K562 (cell line): ENCODE measurements around the gene OBSCN. TPM values are rescaled to one million over a fixed set of nuclear protein-coding genes. Genes with fewer than 3 reads are reported as not detected.
A peak's percentile ranks its signal among the peaks of the same experiment; 100 is the strongest.

ENCODE experiments used
- BCL6 ChIP-seq: fragments of 250-450 bp; sonication (Bioruptor Pico); IDR thresholded peaks from 2 replicates; pipeline ENCODE4 v1.4.0; 2020
- DNMT1 ChIP-seq: fragments of 450-650 bp; IDR thresholded peaks from 2 replicates; pipeline ENCODE4 v1.6.1; 2016; ENCODE audit warnings: antibody characterized with exemption, mild to moderate bottlenecking
- FOXK2 ChIP-seq, 2 experiments: fragments of 450-650 bp; IDR thresholded peaks in 1 of 2; conservative IDR thresholded peaks in 1 of 2; 2 replicates each; pipeline ENCODE4 v1.6.1; 2016; ENCODE audit warnings: low read depth in 2 of 2, mild to moderate bottlenecking in 1 of 2
- MTA2 ChIP-seq: fragments of 450-650 bp; IDR thresholded peaks from 2 replicates; pipeline ENCODE4 v1.6.1; 2016; ENCODE audit warnings: low read depth
- MYC ChIP-seq, 2 experiments: fragments of 250-450 bp in 1 of 2; sonication (Bioruptor Pico) in 1 of 2; IDR thresholded peaks; 2 replicates each; pipeline versions ENCODE4 v1.5.1 to v1.6.1; 2012 to 2021; ENCODE audit warnings: low read depth in 2 of 2, borderline replicate concordance in 1 of 2, improper control_type of control experiment in 1 of 2, low read length in 1 of 2, mild to moderate bottlenecking in 1 of 2, moderate library complexity in 1 of 2
- POLR2A ChIP-seq: fragments of 450-650 bp; conservative IDR thresholded peaks from 2 replicates; pipeline ENCODE4 v1.6.1; 2016
- SRF ChIP-seq, 2 experiments: fragments of 250-450, 450-650 bp in 1 of 2; sonication (Bioruptor Pico) in 1 of 2; sonication (generic) in 1 of 2; formaldehyde crosslinking; IDR thresholded peaks; 2 replicates each; pipeline versions ENCODE4 v1.5.0 to v1.5.1; 2020 to 2022; ENCODE audit warnings: mild to moderate bottlenecking in 1 of 2, missing genetic modification reagents in 1 of 2
- ZBED1 ChIP-seq: IDR thresholded peaks from 2 replicates; pipeline ENCODE4 v1.6.1; 2014
- ZBTB17 ChIP-seq: fragments of 450-650 bp; formaldehyde crosslinking; IDR thresholded peaks from 2 replicates; pipeline ENCODE4 v1.4.0; 2020; ENCODE audit warnings: mild to moderate bottlenecking
- ZNF133 ChIP-seq: fragments of 250-450 bp; sonication (Bioruptor Pico); IDR thresholded peaks from 2 replicates; pipeline ENCODE4 v1.4.0; 2020; ENCODE audit warnings: mild to moderate bottlenecking
- ZNF197 ChIP-seq: fragments of 200-800 bp; sonication (Bioruptor generic); IDR thresholded peaks from 2 replicates; pipeline ENCODE4 v1.6.1; 2016; ENCODE audit warnings: low read depth, missing genetic modification characterization, missing compliant biosample characterization
- ZNF717 ChIP-seq: fragments of 250-450 bp; sonication (Bioruptor Pico); IDR thresholded peaks from 2 replicates; pipeline ENCODE4 v1.5.0; 2021
- polyA plus RNA-seq, 8 experiments: library from polyadenylated mRNA; depleted of rRNA in 4 of 8; stranded (reverse) in 5 of 8; unstranded in 3 of 8; fragments of >200 nt; fragmentation: Nextera tagmentation in 2 of 8; fragmentation: Illumina TruSeq in 1 of 8; extraction: Ambion mirVana in 2 of 8; extraction: Trizol in 1 of 8; gene quantifications; 2 replicates each; pipeline versions ENCODE4 v1.2.1 to v1.2.3, GENCODE V29; 2011 to 2014; ENCODE audit warnings: inconsistent platforms in 1 of 8, missing spikeins in 1 of 8
- total RNA-seq, 7 experiments: library from RNA; depleted of rRNA in 6 of 7; stranded (reverse); fragments of >200 nt in 6 of 7; fragmentation: Illumina TruSeq in 2 of 7; extraction: Trizol in 2 of 7; gene quantifications; 2 replicates each; pipeline versions ENCODE4 v1.2.1 to v1.2.3, GENCODE V29; 2011 to 2021; ENCODE audit warnings: low replicate concordance in 1 of 7
- TF ChIP-seq, protein P1 (sequence below), 2 experiments: IDR thresholded peaks; 2 replicates each; pipeline ENCODE4 v1.6.1; 2011; ENCODE audit warnings: borderline replicate concordance in 1 of 2, control low read depth in 1 of 2, low read depth in 1 of 2, low read length in 1 of 2, mild to moderate bottlenecking in 1 of 2, mixed read lengths in 1 of 2, moderate library complexity in 1 of 2; ENCODE audit not compliant: insufficient read depth in 1 of 2, insufficient read length in 1 of 2, poor library complexity in 1 of 2, severe bottlenecking in 1 of 2; ENCODE audit errors: extremely low read depth in 1 of 2
- TF ChIP-seq, protein P2 (sequence below): fragments of 450-650 bp; IDR thresholded peaks from 2 replicates; pipeline ENCODE4 v1.6.1; 2016; ENCODE audit warnings: borderline replicate concordance
- TF ChIP-seq, protein P3 (sequence below): fragments of 250-450 bp; sonication (Bioruptor Pico); IDR thresholded peaks from 2 replicates; pipeline ENCODE4 v1.8.0; 2021; ENCODE audit warnings: borderline replicate concordance, mild to moderate bottlenecking, moderate library complexity; ENCODE audit not compliant: poor library complexity, severe bottlenecking
- TF ChIP-seq, protein P4 (sequence below): fragments of 250-450 bp; sonication (Bioruptor Pico); IDR thresholded peaks from 2 replicates; pipeline ENCODE4 v1.4.0; 2020; ENCODE audit warnings: mild to moderate bottlenecking, moderate library complexity
- TF ChIP-seq, protein P5 (sequence below): fragments of 450-650 bp; IDR thresholded peaks from 2 replicates; pipeline ENCODE4 v1.6.1; 2014; ENCODE audit warnings: low read depth, mild to moderate bottlenecking, moderate library complexity, borderline replicate concordance

The OBSCN gene
- total and polyA plus RNA-seq, 9 of the 15 experiments (the other 6 are each of a cell fraction or from before 2014, with no cell fraction given) = 0.18 to 19.7 (median 3.6) TPM

DNA sequence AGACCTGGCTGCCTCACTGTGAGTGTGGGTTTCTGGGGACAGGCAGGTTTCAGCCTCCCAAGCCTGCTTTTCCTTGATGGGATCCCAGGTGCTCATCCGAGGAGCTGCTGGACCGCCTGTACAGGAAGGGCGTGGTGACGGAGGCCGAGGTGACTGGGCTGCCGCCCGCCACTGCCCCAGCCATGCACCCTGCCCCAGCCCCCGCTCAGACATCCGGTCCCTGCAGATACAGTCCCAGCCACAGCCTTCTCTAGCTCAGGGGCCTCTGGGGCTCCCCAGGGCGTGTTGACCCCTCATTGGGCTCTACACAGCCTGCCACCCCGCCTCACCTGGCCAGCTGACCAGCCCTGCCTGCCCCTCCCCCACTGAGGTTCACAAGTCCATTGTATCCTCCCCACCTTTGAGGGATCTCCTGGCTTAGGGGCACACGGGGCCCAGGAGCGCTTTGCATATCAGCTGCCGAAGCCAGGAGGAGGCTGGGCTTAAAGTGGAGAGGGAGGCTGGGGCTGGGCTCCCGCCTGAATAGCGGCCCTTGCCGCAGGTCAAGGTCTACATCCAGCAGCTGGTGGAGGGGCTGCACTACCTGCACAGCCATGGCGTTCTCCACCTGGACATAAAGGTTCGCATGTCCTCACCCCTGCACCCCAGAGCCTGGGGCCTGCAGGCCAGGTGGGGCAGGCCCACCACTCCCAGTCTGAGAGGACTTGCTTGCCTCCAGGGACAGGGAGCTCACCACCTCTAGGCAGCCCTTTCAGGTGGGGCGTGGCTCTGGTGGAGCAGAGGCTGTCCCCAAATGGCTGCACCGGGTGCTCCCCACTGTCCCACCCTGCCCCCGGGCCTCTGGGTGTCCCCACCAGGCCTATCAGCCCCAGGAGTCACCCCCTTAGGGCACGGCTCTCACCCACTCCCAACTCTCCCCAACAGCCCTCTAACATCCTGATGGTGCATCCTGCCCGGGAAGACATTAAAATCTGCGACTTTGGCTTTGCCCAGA, 160.3 kb downstream of the OBSCN start (continued):
- TF ChIP-seq, protein P1, sequence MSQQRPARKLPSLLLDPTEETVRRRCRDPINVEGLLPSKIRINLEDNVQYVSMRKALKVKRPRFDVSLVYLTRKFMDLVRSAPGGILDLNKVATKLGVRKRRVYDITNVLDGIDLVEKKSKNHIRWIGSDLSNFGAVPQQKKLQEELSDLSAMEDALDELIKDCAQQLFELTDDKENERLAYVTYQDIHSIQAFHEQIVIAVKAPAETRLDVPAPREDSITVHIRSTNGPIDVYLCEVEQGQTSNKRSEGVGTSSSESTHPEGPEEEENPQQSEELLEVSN (IDR thresholded peaks at IDR 0.05; ENCODE audit: borderline replicate concordance in 1 of 2, extremely low read depth in 1 of 2, insufficient read depth in 1 of 2, insufficient read length in 1 of 2, low read depth in 1 of 2, low read length in 1 of 2, poor library complexity in 1 of 2, severe bottlenecking in 1 of 2) = peak; percentile 3 to 63
- 0 out of 2 replicates have a peak, but pooled peaks have one; percentile 59 for TF ChIP-seq ZNF133
- TF ChIP-seq ZBTB17 (CRISPR knock-in tag) = peak; percentile 64; the same call in 1 of the 2 replicates
- no peak for TF ChIP-seq BCL6
- TF ChIP-seq ZNF717 (CRISPR knock-in tag) = no peak
- TF ChIP-seq, protein P2, sequence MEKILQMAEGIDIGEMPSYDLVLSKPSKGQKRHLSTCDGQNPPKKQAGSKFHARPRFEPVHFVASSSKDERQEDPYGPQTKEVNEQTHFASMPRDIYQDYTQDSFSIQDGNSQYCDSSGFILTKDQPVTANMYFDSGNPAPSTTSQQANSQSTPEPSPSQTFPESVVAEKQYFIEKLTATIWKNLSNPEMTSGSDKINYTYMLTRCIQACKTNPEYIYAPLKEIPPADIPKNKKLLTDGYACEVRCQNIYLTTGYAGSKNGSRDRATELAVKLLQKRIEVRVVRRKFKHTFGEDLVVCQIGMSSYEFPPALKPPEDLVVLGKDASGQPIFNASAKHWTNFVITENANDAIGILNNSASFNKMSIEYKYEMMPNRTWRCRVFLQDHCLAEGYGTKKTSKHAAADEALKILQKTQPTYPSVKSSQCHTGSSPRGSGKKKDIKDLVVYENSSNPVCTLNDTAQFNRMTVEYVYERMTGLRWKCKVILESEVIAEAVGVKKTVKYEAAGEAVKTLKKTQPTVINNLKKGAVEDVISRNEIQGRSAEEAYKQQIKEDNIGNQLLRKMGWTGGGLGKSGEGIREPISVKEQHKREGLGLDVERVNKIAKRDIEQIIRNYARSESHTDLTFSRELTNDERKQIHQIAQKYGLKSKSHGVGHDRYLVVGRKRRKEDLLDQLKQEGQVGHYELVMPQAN = no peak
- TF ChIP-seq POLR2A = peak; percentile 74
- peak; percentile 75 for TF ChIP-seq MYC (IDR thresholded peaks at IDR 0.05; ENCODE audit: low read depth, low read length)
- no peak; the same call in 1 of the 2 replicates for TF ChIP-seq MYC (CRISPR knock-in tag; IDR thresholded peaks at IDR 0.05; ENCODE audit: borderline replicate concordance, low read depth)
- TF ChIP-seq ZBED1 = no peak
- no peak for TF ChIP-seq DNMT1
- TF ChIP-seq, protein P3, sequence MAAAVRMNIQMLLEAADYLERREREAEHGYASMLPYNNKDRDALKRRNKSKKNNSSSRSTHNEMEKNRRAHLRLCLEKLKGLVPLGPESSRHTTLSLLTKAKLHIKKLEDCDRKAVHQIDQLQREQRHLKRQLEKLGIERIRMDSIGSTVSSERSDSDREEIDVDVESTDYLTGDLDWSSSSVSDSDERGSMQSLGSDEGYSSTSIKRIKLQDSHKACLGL = no peak
- TF ChIP-seq, protein P4, sequence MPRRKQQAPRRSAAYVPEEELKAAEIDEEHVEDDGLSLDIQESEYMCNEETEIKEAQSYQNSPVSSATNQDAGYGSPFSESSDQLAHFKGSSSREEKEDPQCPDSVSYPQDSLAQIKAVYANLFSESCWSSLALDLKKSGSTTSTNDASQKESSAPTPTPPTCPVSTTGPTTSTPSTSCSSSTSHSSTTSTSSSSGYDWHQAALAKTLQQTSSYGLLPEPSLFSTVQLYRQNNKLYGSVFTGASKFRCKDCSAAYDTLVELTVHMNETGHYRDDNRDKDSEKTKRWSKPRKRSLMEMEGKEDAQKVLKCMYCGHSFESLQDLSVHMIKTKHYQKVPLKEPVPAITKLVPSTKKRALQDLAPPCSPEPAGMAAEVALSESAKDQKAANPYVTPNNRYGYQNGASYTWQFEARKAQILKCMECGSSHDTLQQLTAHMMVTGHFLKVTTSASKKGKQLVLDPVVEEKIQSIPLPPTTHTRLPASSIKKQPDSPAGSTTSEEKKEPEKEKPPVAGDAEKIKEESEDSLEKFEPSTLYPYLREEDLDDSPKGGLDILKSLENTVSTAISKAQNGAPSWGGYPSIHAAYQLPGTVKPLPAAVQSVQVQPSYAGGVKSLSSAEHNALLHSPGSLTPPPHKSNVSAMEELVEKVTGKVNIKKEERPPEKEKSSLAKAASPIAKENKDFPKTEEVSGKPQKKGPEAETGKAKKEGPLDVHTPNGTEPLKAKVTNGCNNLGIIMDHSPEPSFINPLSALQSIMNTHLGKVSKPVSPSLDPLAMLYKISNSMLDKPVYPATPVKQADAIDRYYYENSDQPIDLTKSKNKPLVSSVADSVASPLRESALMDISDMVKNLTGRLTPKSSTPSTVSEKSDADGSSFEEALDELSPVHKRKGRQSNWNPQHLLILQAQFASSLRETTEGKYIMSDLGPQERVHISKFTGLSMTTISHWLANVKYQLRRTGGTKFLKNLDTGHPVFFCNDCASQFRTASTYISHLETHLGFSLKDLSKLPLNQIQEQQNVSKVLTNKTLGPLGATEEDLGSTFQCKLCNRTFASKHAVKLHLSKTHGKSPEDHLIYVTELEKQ (CRISPR knock-in tag) = no peak
- no peak; the same call in 1 of the 2 replicates for TF ChIP-seq ZNF197 (CRISPR knock-in tag)
- 0 out of 4 replicates have a peak, but pooled peaks of 1 of the 2 experiments have one; percentile 64 for TF ChIP-seq SRF (CRISPR knock-in tag; IDR thresholded peaks at IDR 0.05)
- TF ChIP-seq FOXK2 (conservative IDR thresholded peaks at IDR 0.05 in 1 of 2, IDR thresholded peaks at IDR 0.05 in 1 of 2; ENCODE audit: low read depth in 2 of 2) = 0 out of 4 replicates have a peak, but pooled peaks of 1 of the 2 experiments have one; percentile 33
- no peak for TF ChIP-seq MTA2
- TF ChIP-seq, protein P5, sequence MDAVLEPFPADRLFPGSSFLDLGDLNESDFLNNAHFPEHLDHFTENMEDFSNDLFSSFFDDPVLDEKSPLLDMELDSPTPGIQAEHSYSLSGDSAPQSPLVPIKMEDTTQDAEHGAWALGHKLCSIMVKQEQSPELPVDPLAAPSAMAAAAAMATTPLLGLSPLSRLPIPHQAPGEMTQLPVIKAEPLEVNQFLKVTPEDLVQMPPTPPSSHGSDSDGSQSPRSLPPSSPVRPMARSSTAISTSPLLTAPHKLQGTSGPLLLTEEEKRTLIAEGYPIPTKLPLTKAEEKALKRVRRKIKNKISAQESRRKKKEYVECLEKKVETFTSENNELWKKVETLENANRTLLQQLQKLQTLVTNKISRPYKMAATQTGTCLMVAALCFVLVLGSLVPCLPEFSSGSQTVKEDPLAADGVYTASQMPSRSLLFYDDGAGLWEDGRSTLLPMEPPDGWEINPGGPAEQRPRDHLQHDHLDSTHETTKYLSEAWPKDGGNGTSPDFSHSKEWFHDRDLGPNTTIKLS = no peak
